K562 (cell line): ENCODE results near the gene UTP25. TPM values are rescaled to one million over a fixed set of nuclear protein-coding genes. Genes with fewer than 3 reads are reported as not detected.

ENCODE experiments used
- ADNP ChIP-seq: fragments of 200-800 bp; sonication (Bioruptor generic); IDR thresholded peaks from 2 replicates; pipeline ENCODE4 v1.6.1; 2016; ENCODE audit warnings: missing genetic modification characterization, missing compliant biosample characterization
- ARID2 ChIP-seq: fragments of 450-650 bp; IDR thresholded peaks from 2 replicates; pipeline ENCODE4 v1.6.1; 2017; ENCODE audit warnings: antibody characterized with exemption, mild to moderate bottlenecking
- BMI1 ChIP-seq: fragments of 150-350 bp; IDR thresholded peaks from 2 replicates; pipeline ENCODE4 v1.6.1; 2014; ENCODE audit warnings: low read length
- CBX2 ChIP-seq: fragments of 200-600 bp; sonication (generic); IDR thresholded peaks from one replicate; pipeline ENCODE4 v1.6.1; 2012; ENCODE audit warnings: mild to moderate bottlenecking, low read length, inconsistent platforms; ENCODE audit not compliant: insufficient read depth, poor library complexity, severe bottlenecking
- CC2D1A ChIP-seq: fragments of 450-650 bp; IDR thresholded peaks from 2 replicates; pipeline ENCODE4 v1.6.1; 2017; ENCODE audit warnings: mild to moderate bottlenecking
- DPF2 ChIP-seq: fragments of 450-650 bp; IDR thresholded peaks from 2 replicates; pipeline ENCODE4 v1.6.1; 2016
- EGR1 ChIP-seq: fragments of 450-650 bp; conservative IDR thresholded peaks from 2 replicates; pipeline ENCODE4 v1.6.1; 2017; ENCODE audit warnings: mild to moderate bottlenecking
- FOXA1 ChIP-seq: fragments of 450-650 bp; IDR thresholded peaks from 2 replicates; pipeline ENCODE4 v1.6.1; 2016; ENCODE audit warnings: mild to moderate bottlenecking, borderline replicate concordance
- FOXK2 ChIP-seq, 2 experiments: fragments of 450-650 bp; IDR thresholded peaks in 1 of 2; conservative IDR thresholded peaks in 1 of 2; 2 replicates each; pipeline ENCODE4 v1.6.1; 2016; ENCODE audit warnings: low read depth in 2 of 2, mild to moderate bottlenecking in 1 of 2
- JUN ChIP-seq, 2 experiments: sonication (generic) in 1 of 2; formaldehyde crosslinking in 1 of 2; IDR thresholded peaks; 2 replicates each; pipeline versions ENCODE4 v1.6.1 to v1.8.0; 2012 to 2022; ENCODE audit warnings: borderline replicate concordance in 2 of 2, mild to moderate bottlenecking in 2 of 2, improper control_type of control experiment in 1 of 2, low read depth in 1 of 2, low read length in 1 of 2, missing genetic modification reagents in 1 of 2
- KLF13 ChIP-seq: fragments of 450-650 bp; IDR thresholded peaks from 2 replicates; pipeline ENCODE4 v1.6.1; 2016; ENCODE audit warnings: missing genetic modification characterization, low read depth, mild to moderate bottlenecking, missing compliant biosample characterization, moderate library complexity, borderline replicate concordance
- KLF6 ChIP-seq: fragments of 250-450 bp; sonication (Bioruptor Pico); IDR thresholded peaks from 2 replicates; pipeline ENCODE4 v1.4.0; 2020; ENCODE audit warnings: mild to moderate bottlenecking, moderate library complexity, borderline replicate concordance
- LEF1 ChIP-seq: fragments of 450-650 bp; IDR thresholded peaks from 2 replicates; pipeline ENCODE4 v1.6.1; 2016; ENCODE audit warnings: mild to moderate bottlenecking
- NR1H2 ChIP-seq: sonication (generic); formaldehyde crosslinking; IDR thresholded peaks from 2 replicates; pipeline ENCODE4 v1.4.0; 2020; ENCODE audit warnings: mild to moderate bottlenecking, missing genetic modification reagents
- PHF8 ChIP-seq: fragments of 200-600 bp; sonication (generic); IDR thresholded peaks from 2 replicates; pipeline ENCODE4 v1.6.1; 2012; ENCODE audit warnings: mixed run types, mild to moderate bottlenecking, inconsistent platforms, low read length, moderate library complexity, borderline replicate concordance
- POLR2AphosphoS5 ChIP-seq: IDR thresholded peaks from 2 replicates; pipeline ENCODE4 v1.6.1; 2011; ENCODE audit warnings: mild to moderate bottlenecking, low read depth, low read length, moderate library complexity; ENCODE audit not compliant: control insufficient read depth, insufficient read depth
- SUPT5H ChIP-seq: fragments of 450-650 bp; IDR thresholded peaks from 2 replicates; pipeline ENCODE4 v1.6.1; 2016
- ZBTB17 ChIP-seq: fragments of 450-650 bp; formaldehyde crosslinking; IDR thresholded peaks from 2 replicates; pipeline ENCODE4 v1.4.0; 2020; ENCODE audit warnings: mild to moderate bottlenecking
- ZNF24 ChIP-seq: fragments of 450-650 bp; IDR thresholded peaks from 2 replicates; pipeline ENCODE4 v1.6.1; 2016
- polyA plus RNA-seq, 8 experiments: library from polyadenylated mRNA; depleted of rRNA in 4 of 8; stranded (reverse) in 5 of 8; unstranded in 3 of 8; fragments of >200 nt; fragmentation: Nextera tagmentation in 2 of 8; fragmentation: Illumina TruSeq in 1 of 8; extraction: Ambion mirVana in 2 of 8; extraction: Trizol in 1 of 8; gene quantifications; 2 replicates each; pipeline versions ENCODE4 v1.2.1 to v1.2.3, GENCODE V29; 2011 to 2014; ENCODE audit warnings: inconsistent platforms in 1 of 8, missing spikeins in 1 of 8
- total RNA-seq, 7 experiments: library from RNA; depleted of rRNA in 6 of 7; stranded (reverse); fragments of >200 nt in 6 of 7; fragmentation: Illumina TruSeq in 2 of 7; extraction: Trizol in 2 of 7; gene quantifications; 2 replicates each; pipeline versions ENCODE4 v1.2.1 to v1.2.3, GENCODE V29; 2011 to 2021; ENCODE audit warnings: low replicate concordance in 1 of 7
- TF ChIP-seq, protein P1 (sequence below), 2 experiments: fragments of 450-650 bp in 1 of 2; sonication (generic) in 1 of 2; formaldehyde crosslinking in 1 of 2; IDR thresholded peaks in 1 of 2; conservative IDR thresholded peaks in 1 of 2; 2 replicates each; pipeline versions ENCODE4 v1.6.1 to v1.8.1; 2016 to 2023; ENCODE audit warnings: mild to moderate bottlenecking in 2 of 2, moderate library complexity in 2 of 2, inconsistent platforms in 1 of 2, missing genetic modification reagents in 1 of 2
- TF ChIP-seq, protein P2 (sequence below): fragments of 450-650 bp; formaldehyde crosslinking; IDR thresholded peaks from 2 replicates; pipeline ENCODE4 v1.4.0; 2020; ENCODE audit warnings: mild to moderate bottlenecking, moderate library complexity
- TF ChIP-seq, protein P3 (sequence below), 2 experiments: fragments of 450-650 bp in 1 of 2; sonication (generic) in 1 of 2; formaldehyde crosslinking; conservative IDR thresholded peaks; 2 replicates each; pipeline versions ENCODE4 v1.4.0 to v1.8.1; 2020 to 2022; ENCODE audit warnings: mild to moderate bottlenecking in 1 of 2, missing genetic modification reagents in 1 of 2

Gene UTP25
- total and polyA plus RNA-seq, 9 of the 15 experiments (the other 6 are each of a cell fraction or from before 2014, with no cell fraction given), result 5.7 to 17.6 (median 12.0) TPM

DNA sequence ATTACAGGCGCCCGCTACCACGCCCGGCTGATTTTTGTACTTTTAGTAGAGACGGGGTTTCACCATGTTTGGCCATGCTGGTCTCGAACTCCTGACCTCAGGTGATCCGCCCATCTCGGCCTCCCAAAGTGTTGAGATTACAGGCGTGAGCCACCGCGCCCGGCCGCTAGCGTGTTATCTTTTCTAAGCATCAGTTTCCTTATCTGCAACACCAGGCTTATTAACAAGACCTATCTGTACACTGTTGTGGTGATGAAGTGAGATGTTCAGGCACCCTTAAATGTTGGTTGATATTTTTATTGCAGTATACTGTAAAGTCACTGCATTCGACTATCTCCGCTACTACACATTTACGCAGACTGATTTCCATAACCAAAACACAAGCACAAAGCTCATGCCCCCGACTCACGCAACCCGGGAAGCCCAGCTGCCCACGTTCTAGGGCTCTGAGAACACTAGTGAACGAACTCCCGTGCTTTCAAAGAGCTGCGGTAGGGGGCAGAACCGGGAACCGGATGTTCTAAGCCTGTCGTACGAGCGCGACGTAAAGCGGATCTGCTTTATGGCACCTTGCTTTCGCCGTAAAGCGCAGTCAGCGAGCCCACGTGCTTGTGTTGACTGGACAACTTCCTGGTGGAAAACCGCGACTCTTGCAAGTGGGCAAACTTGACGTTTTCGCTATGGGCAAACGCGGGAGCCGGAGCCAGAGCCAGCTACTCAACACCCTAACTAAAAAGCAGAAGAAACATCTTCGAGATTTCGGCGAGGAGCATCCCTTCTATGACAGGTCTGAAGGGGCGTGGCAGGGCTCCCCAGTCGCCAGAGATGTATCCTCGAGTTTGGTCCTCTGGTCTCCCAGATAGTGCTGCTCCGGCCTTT is at the start of gene UTP25 (continued):
- TF ChIP-seq, protein P1, sequence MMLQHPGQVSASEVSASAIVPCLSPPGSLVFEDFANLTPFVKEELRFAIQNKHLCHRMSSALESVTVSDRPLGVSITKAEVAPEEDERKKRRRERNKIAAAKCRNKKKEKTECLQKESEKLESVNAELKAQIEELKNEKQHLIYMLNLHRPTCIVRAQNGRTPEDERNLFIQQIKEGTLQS (IDR thresholded peaks at IDR 0.05), result peak; percentile 53; the same call in 1 of the 2 replicates
- TF ChIP-seq, protein P1 (CRISPR knock-in tag; conservative IDR thresholded peaks at IDR 0.05), result peak; percentile 82
- TF ChIP-seq FOXA1 (no peak), FOXK2 (conservative IDR thresholded peaks at IDR 0.05 in 1 of 2, IDR thresholded peaks at IDR 0.05 in 1 of 2; ENCODE audit: low read depth in 2 of 2) (peak; percentile 99 to 100), KLF13 (tag) (peak; percentile 99), CC2D1A (peak; percentile 51; the same call in 1 of the 2 replicates), BMI1 (no peak), ADNP (tag) (peak; percentile 99), KLF6 (CRISPR knock-in tag) (peak; percentile 49; the same call in 1 of the 2 replicates), CBX2 (no peak), DPF2 (peak; percentile 94), LEF1 (peak; percentile 72), ZNF24 (peak; percentile 32; the same call in 1 of the 2 replicates), ARID2 (no peak), ZBTB17 (peak; percentile 67; the same call in 1 of the 2 replicates), EGR1 (peak; percentile 72), SUPT5H (peak; percentile 78), PHF8 (peak; percentile 77; the same call in 1 of the 2 replicates), NR1H2 (0 out of 2 replicates have a peak, but pooled peaks have one; percentile 63), POLR2AphosphoS5 (peak; percentile 77), JUN (IDR thresholded peaks at IDR 0.05; ENCODE audit: borderline replicate concordance, low read depth, low read length) (peak; percentile 90; the same call in 1 of the 2 replicates), JUN (CRISPR knock-in tag; IDR thresholded peaks at IDR 0.05; ENCODE audit: borderline replicate concordance) (no peak)
- TF ChIP-seq, protein P2, sequence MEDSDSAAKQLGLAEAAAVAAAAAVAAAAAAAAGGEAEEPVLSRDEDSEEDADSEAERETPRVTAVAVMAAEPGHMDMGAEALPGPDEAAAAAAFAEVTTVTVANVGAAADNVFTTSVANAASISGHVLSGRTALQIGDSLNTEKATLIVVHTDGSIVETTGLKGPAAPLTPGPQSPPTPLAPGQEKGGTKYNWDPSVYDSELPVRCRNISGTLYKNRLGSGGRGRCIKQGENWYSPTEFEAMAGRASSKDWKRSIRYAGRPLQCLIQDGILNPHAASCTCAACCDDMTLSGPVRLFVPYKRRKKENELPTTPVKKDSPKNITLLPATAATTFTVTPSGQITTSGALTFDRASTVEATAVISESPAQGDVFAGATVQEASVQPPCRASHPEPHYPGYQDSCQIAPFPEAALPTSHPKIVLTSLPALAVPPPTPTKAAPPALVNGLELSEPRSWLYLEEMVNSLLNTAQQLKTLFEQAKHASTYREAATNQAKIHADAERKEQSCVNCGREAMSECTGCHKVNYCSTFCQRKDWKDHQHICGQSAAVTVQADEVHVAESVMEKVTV (CRISPR knock-in tag), result peak; percentile 35; the same call in 1 of the 2 replicates
- TF ChIP-seq, protein P3, sequence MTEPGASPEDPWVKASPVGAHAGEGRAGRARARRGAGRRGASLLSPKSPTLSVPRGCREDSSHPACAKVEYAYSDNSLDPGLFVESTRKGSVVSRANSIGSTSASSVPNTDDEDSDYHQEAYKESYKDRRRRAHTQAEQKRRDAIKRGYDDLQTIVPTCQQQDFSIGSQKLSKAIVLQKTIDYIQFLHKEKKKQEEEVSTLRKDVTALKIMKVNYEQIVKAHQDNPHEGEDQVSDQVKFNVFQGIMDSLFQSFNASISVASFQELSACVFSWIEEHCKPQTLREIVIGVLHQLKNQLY (CRISPR knock-in tag; conservative IDR thresholded peaks at IDR 0.05), result no peak
